Parathyroid adenoma (tissue), 2 donors: Measurements from ENCODE around the gene CDK5R1.

Experiments
- H2AFZ ChIP-seq: fragments of 300-600 bp; sonication (generic); one replicate; pipeline ENCODE4 v1.7.0; 2017; ENCODE audit warnings: antibody characterized with exemption, mild to moderate bottlenecking
- H3K27ac ChIP-seq: fragments of 300-600 bp; sonication (generic); one replicate; pipeline ENCODE4 v1.7.0; 2017
- H3K27me3 ChIP-seq: fragments of 300-600 bp; sonication (generic); one replicate; pipeline ENCODE4 v1.7.0; 2017; ENCODE audit warnings: low read length; ENCODE audit not compliant: control insufficient read depth, insufficient read depth
- H3K36me3 ChIP-seq: fragments of 300-600 bp; sonication (generic); one replicate; pipeline ENCODE4 v1.7.0; 2017; ENCODE audit warnings: low read length; ENCODE audit not compliant: control insufficient read depth, insufficient read depth
- H3K4me1 ChIP-seq: fragments of 300-600 bp; sonication (generic); one replicate; pipeline ENCODE4 v1.7.0; 2017; ENCODE audit warnings: control low read depth
- H3K4me2 ChIP-seq: fragments of 300-600 bp; sonication (generic); one replicate; pipeline ENCODE4 v1.7.0; 2017; ENCODE audit warnings: low read length
- H3K4me3 ChIP-seq: fragments of 300-600 bp; sonication (generic); one replicate; pipeline ENCODE4 v1.7.0; 2017; ENCODE audit warnings: low read depth, low read length
- H3K79me2 ChIP-seq: fragments of 300-600 bp; sonication (generic); one replicate; pipeline ENCODE4 v1.7.0; 2017; ENCODE audit warnings: control low read depth
- H3K9ac ChIP-seq: fragments of 300-600 bp; sonication (generic); one replicate; pipeline ENCODE4 v1.7.0; 2017; ENCODE audit warnings: mild to moderate bottlenecking
- H3K9me3 ChIP-seq: fragments of 300-600 bp; sonication (generic); one replicate; pipeline ENCODE4 v1.7.0; 2017; ENCODE audit warnings: low read length; ENCODE audit not compliant: control insufficient read depth
- CTCF ChIP-seq: fragments of 300-600 bp; sonication (generic); IDR thresholded peaks from one replicate; pipeline ENCODE4 v1.7.0; 2017; ENCODE audit warnings: antibody characterized with exemption, mild to moderate bottlenecking
- donor health status: primary hyperparathyroidism.

Gene CDK5R1

GRCh38 chr17:32475258-32475657 lies 11.5 kb upstream of the CDK5R1 start:
- H3K9me3 ChIP-seq, result no peaks in the 10 kb centered on the region
- H3K79me2 ChIP-seq, result no peaks in the 10 kb centered on the region
- no peak overlapping the region for H3K27ac ChIP-seq
- no peak overlapping the region for H3K4me2 ChIP-seq
- H3K4me3 ChIP-seq, result no peak overlapping the region
- no peaks in the 10 kb centered on the region for H3K27me3 ChIP-seq
- no peak for TF ChIP-seq CTCF
- H3K4me1 ChIP-seq, result peaks cover 10% of the 10 kb centered on the region
- H2AFZ ChIP-seq, result no peak overlapping the region
- H3K9ac ChIP-seq, result no peak overlapping the region
- H3K36me3 ChIP-seq, result no peaks in the 10 kb centered on the region

- Histone ChIP-seq H3K9me3 (no peaks in the 10 kb centered on the region), H3K36me3 (no peaks in the 10 kb centered on the region), H3K4me2 (no peak overlapping the region), H3K27ac (no peak overlapping the region), H3K9ac (no peak overlapping the region), H3K4me1 (peaks cover 2% of the 10 kb centered on the region), H2AFZ (no peak overlapping the region), H3K27me3 (no peaks in the 10 kb centered on the region), H3K4me3 (no peak overlapping the region), H3K79me2 (no peaks in the 10 kb centered on the region)
- no peak for TF ChIP-seq CTCF
These were observed 9.6 kb upstream of the CDK5R1 start for GRCh38 chr17:32477220-32477619.

GRCh38 chr17:32479074-32479617 lies 7.6 kb upstream of the CDK5R1 start:
- H3K4me1 ChIP-seq, result peaks cover 2% of the 10 kb centered on the region

GRCh38 chr17:32481193-32481592 lies 5.6 kb upstream of the CDK5R1 start:
- Histone ChIP-seq H3K79me2 (no peaks in the 10 kb centered on the region), H3K27ac (no peak overlapping the region), H3K36me3 (no peaks in the 10 kb centered on the region), H3K27me3 (no peaks in the 10 kb centered on the region), H3K4me1 (peaks cover 2% of the 10 kb centered on the region), H3K4me2 (no peak overlapping the region), H2AFZ (no peak overlapping the region), H3K9ac (no peak overlapping the region), H3K9me3 (no peaks in the 10 kb centered on the region), H3K4me3 (no peak overlapping the region)
- no peak for TF ChIP-seq CTCF

More at GRCh38 chr17:32479074-32479617, 7.6 kb upstream of the CDK5R1 start:
- no peak overlapping the region for H3K4me3 ChIP-seq
- H3K27ac ChIP-seq, result no peak overlapping the region
- no peaks in the 10 kb centered on the region for H3K79me2 ChIP-seq
- no peaks in the 10 kb centered on the region for H3K36me3 ChIP-seq
- TF ChIP-seq CTCF, result no peak
- no peak overlapping the region for H2AFZ ChIP-seq
- no peak overlapping the region for H3K4me2 ChIP-seq
- H3K9me3 ChIP-seq, result no peaks in the 10 kb centered on the region
- no peaks in the 10 kb centered on the region for H3K27me3 ChIP-seq
- no peak overlapping the region for H3K9ac ChIP-seq

GRCh38 chr17:32482568-32483320 lies 4.0 kb upstream of the CDK5R1 start:
- peaks cover 2% of the 10 kb centered on the region for H3K4me1 ChIP-seq
- H3K4me2 ChIP-seq, result no peak overlapping the region
- H3K9ac ChIP-seq, result no peak overlapping the region
- no peak for TF ChIP-seq CTCF
- no peak overlapping the region for H2AFZ ChIP-seq
- H3K79me2 ChIP-seq, result no peaks in the 10 kb centered on the region
- H3K27ac ChIP-seq, result no peak overlapping the region
- no peaks in the 10 kb centered on the region for H3K9me3 ChIP-seq
- H3K4me3 ChIP-seq, result no peak overlapping the region
- H3K36me3 ChIP-seq, result no peaks in the 10 kb centered on the region
- no peaks in the 10 kb centered on the region for H3K27me3 ChIP-seq
